GM20431 (cell line): ENCODE results near the gene ZDHHC22.

Experiments
- in situ Hi-C: fragments of 300-500 bp; cut with MseI, MboI; formaldehyde crosslinking; loops from one replicate; pipeline ENCODE4 v1.15.0; 2020; ENCODE audit warnings: low sequenced_read_pairs; ENCODE audit not compliant: unreplicated experiment

Gene ZDHHC22

DNA sequence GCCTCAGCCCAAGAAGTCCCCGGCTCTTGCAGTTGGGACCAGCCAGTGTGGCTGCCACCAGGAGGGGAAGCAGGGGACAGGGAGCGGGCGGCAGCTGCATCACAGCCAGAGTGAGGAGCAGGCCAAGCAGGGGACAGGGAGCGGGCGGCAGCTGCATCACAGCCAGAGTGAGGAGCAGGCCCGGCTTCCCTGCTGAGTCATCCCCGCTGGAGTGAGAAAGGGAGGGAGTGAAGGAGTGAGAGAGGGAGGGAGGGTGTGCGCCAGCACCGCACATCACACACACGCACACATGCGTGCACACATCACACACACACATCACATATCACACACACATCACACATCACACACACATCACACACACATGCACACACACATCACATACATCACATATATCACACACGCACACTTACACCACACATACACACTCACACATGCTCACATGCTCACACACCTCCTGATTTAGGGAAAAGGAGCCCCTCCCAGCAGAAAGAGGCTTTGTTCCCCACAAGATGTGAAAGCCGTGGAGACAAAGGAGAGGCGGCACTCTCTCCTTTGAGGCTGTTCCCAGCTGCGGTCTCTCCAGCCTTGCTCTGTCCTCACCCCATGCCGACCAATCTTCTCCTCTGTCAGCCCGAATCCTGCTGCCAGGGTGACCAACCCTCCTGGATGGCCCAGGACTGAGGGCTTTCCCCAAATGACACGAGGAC, 16.7 kb upstream of the ZDHHC22 start:
- in situ Hi-C loops, result no loop called here

DNA sequence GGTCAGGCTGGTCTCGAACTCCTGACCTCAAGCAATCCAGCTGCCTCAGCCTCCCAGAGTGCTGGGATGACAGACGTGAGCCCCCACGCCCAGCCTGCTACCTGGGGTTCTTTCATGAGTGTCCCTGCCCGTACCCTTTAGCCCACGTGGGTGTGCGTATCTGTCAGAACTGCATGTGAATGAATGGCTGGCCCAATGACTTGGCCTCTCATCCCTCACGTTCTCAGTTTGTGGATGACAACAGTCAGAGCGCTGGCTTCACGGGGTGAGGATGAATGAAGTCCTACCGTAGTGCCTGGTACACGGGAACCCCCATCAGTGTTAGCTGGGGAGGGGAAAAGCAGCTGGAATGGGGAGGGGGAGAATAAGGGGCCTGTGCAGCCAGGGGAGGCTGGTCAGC, 16.1 kb upstream of the ZDHHC22 start:
- in situ Hi-C loops, result no loop called here

- in situ Hi-C loops, result no loop called here
Observed at GRCh38 chr14:77155083-77155482, 13.5 kb upstream of the ZDHHC22 start.

DNA sequence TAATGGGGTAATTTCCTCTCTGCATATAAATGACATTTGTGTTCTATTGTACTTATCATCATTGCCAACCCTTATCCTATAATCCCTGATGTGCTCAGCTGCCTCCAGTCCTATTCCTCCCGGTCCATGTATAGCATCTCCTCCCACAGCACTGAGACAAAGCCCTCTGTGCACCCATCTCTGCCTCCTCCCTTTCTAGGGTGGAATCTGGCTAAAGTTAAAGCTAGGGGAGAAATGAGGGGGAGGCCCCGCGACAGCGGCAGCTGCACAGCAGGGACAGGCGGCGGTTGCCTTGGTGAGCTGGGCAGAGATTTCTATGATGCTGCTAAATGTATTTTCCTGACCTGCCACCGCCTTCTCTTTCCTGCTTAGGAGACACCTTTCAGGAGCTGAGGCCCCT, 12.8 kb upstream of the ZDHHC22 start:
- in situ Hi-C loops, result no loop called here

DNA sequence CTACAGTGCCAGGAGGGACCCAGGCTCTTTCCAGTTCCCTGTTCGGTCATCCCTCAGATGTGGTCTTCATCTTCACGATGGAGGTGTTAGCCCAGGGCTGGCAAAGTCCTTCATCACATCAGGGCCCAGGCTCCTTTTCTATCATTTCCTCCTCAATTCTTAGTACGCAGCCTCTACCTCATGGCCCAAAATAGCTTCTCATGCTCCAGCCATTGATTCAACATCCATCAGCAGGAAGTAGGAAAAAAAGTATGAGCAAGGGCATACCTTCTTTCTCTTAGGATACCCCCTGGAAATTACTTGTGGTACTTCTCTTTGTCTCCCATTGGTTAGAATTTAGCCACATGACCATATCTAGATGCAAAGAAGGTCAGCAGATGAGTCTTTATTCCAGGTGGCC, 12.2 kb upstream of the ZDHHC22 start:
- in situ Hi-C loops, result no loop called here

GRCh38 chr14:77151918-77152588, 10.5 kb upstream of the ZDHHC22 start:
- in situ Hi-C loops, result no loop called here

DNA sequence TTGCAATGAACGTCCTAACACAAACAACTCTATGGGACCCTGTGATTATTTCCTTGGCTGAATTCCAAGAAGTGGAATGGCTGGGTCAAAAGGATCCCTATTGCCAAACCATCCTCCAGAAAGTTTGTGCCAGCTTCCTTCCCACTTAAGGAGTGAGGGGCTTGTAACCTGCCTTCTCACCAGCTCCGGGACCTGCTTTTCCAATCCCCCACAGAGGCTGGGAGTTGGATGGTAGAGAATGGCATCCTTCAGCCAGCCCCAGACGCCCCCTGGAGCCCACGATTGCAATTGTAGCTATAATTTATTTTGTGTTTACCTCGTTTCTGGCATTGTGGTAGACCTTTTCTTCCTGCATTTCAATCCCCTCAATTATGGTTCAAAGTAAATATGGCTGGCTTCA, 9.7 kb upstream of the ZDHHC22 start:
- in situ Hi-C loops, result no loop called here

DNA sequence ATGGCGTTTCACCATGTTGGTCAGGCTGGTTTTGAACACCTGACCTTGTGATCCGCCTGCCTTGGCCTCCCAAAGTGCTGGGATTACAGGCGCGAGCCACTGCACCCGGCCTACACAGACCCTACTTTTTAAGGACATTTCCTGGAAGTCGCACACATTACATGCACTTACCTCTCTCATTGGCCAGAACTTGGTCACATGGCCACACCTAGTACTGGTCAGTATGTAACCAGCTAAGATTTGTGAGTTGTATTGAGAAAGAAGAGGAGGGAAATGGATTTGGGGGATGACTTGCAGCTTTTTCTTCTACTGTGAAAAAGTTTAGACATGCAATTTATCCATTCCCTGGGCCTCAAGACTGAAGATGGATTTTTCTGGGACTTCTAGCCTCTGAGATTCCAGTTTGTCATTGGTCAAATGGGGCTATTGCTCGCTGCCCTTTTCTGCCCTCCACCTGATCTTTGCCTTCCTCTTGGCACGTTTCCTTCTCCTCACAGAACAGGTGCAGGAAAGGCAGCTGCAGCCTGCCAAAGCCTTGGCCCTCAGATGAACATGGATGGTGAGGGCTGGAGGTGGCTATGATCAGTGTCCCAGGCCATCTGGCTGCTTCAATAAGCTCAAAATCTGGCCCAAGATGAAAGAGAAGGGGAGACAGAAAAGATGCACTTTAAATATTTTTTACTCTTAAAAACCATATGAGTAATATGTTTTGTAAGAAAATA, 7.1 kb upstream of the ZDHHC22 start:
- in situ Hi-C loops, result no loop called here

GRCh38 chr14:77145975-77146740, 4.6 kb upstream of the ZDHHC22 start:
- in situ Hi-C loops, result no loop called here

DNA sequence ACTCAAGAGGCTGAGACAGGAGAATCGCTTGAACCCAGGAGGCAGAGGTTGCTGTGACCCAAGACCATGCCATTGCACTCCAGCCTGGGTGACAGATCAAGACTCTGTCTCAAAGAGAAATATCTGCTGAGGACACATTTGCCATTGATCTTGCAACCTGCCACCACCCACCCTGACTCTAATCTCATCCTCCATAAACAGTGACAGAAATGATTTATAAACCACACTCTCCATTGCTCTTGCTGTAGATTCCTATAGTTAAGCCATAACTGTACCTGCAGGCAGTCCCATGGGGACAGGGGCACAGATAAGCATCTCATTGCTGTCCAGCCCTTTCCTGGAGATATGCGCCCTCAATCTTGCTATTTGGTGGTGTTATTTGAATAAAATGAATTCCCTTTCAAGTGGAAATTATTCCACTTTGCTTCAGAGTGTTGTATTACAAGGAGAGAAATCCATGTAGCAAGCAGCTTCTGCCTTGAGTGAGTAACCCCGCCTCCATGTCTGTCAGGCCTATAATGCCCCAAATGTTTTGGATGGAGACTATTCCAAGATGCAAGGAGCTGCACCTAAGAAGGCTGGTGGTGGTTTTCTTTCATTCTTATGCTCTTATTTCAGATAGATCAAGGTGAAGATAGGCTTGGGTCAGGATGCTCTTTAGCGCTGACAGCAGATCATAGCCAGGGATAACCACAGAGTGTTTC, 3.0 kb upstream of the ZDHHC22 start:
- in situ Hi-C loops, result no loop called here

GRCh38 chr14:77143071-77143470, 1.5 kb upstream of the ZDHHC22 start:
- in situ Hi-C loops, result no loop called here

GRCh38 chr14:77142005-77142800, 612 bp upstream of the ZDHHC22 start:
- in situ Hi-C loops, result no loop called here

DNA sequence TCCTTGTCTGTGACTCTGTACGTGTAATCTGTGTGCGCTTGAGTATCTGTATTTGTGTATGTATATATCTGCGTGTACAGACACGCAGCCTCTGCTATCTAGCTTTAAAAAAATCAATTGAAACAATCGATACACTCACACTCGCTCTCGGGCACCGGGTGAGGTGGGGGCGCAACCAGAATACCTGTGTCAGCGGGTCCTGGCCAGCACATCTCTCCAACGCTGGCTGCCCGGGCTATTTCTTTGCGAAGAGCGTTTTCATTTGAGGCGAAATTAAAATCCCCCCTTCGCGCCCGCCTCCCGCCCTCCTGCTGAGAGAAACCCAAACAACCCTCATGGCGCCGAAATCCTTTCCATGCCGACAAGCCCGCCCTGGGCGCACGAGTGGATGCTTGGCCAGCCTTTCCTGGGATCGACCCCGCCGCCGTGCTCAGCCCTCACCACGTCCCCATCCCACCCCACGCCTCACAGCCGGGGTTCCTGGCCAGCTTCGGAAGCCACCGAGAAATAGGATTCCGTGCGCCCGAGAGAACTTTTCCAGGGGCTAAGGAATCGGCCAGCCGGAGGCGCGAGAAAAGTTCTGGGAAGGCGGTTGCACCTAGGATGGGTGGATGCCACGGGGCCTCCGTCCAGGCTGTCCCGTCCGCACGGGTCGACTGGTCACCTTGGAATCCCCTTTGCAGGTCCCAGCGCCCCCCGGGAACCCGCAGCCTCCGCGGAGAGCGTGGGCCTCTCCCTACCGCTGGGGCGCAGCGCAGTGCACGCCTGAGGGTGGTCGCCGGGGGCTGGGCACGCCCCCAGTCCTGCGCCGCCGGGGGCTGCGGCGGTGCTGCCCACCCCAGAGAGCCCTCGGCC, 1.0 kb downstream of the ZDHHC22 start:
- in situ Hi-C loops, result no loop called here

- in situ Hi-C loops, result no loop called here
Observed at GRCh38 chr14:77139540-77140358, 1.8 kb downstream of the ZDHHC22 start.

DNA sequence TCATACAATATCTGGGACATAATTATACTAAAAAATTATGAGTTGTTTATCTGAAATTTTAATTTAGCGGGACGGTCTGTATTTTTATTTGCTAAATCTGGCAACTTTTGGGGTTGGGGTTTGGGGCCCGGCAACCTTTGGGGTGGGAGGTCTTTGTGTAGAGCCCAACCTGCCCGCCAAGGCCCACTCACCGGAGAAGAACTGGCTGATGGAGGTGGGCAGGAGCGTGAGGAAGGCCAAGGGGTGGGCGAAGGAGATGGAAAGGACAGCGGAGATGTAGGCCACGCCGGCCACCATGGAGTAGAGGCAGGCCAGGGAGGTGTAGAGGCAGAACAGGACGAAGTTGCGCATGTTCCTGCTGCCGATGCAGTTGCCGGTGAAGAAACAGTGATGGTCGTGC, 2.6 kb downstream of the ZDHHC22 start:
- in situ Hi-C loops, result no loop called here

DNA sequence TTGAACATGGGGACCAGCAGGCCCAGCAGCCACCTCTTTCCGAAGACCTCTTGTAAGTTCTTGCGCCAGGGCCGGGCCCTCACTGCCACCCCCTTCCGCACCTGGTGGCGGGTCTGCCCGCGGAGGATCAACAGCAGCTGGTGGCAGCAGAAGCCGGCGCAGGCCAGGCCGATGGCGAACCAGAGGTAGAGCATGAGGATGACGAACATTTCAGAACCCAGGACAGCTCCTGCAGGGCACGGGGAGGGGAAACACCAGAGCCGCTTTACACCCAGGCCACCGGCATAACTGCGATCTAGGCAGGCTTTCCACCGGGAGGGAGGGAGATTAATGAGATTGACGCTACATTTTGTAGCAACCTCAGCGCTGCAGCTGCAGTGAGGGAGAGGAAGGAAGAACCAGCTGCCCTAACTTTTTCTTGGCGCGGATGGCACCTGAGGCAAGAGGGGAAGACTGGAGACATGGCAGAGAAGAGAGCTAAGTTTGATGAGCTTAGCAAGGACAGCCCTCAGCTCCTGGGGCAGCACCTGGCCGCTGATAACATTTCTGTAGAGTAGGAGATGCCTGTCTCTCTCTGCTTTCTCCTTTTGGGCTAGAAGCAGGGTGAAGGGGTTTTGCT, 7.8 kb downstream of the ZDHHC22 start:
- in situ Hi-C loops, result no loop called here

- in situ Hi-C loops, result no loop called here
Observed at GRCh38 chr14:77131871-77132486, 9.6 kb downstream of the ZDHHC22 start.
